Fibroblast of lung (primary cell): ENCODE data around the gene NOL4L.

ENCODE experiments used
- EZH2 ChIP-seq: IDR thresholded peaks from 2 replicates; pipeline ENCODE4 v1.5.1; 2012; ENCODE audit warnings: low read length, control low read depth, mild to moderate bottlenecking; ENCODE audit errors: missing control alignments
- TF ChIP-seq, protein P1 (sequence below), 2 donors: IDR thresholded peaks in 1 of 2; conservative IDR thresholded peaks in 1 of 2; 1 replicate in 1 of 2; 2 replicates in 1 of 2; pipeline ENCODE4 v1.5.1; 2011 to 2012; ENCODE audit warnings: low read length in 2 of 2, control low read depth in 1 of 2, inconsistent platforms in 1 of 2, low read depth in 1 of 2, mild to moderate bottlenecking in 1 of 2

DNA sequence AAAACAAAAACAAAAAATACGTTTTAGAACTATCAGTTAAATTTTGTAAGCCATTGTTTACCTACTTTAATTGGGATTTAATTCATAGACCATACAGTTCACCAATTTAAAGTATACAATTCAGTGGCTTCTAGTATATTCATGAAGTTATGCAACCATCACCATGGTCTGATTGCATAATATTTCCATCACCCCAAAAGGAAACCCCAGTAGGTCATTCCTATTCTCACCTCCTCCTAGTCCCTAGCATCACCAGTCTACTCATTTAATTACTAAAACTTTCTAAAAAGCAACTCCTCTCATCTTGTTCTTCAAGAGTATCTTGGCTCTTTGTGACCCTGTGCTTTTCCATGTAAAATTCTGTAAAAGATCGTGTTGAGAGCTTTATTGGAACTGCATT, 166.8 kb downstream of the NOL4L start:
- TF ChIP-seq, protein P1, sequence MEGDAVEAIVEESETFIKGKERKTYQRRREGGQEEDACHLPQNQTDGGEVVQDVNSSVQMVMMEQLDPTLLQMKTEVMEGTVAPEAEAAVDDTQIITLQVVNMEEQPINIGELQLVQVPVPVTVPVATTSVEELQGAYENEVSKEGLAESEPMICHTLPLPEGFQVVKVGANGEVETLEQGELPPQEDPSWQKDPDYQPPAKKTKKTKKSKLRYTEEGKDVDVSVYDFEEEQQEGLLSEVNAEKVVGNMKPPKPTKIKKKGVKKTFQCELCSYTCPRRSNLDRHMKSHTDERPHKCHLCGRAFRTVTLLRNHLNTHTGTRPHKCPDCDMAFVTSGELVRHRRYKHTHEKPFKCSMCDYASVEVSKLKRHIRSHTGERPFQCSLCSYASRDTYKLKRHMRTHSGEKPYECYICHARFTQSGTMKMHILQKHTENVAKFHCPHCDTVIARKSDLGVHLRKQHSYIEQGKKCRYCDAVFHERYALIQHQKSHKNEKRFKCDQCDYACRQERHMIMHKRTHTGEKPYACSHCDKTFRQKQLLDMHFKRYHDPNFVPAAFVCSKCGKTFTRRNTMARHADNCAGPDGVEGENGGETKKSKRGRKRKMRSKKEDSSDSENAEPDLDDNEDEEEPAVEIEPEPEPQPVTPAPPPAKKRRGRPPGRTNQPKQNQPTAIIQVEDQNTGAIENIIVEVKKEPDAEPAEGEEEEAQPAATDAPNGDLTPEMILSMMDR (conservative IDR thresholded peaks at IDR 0.05 in 1 of 2, IDR thresholded peaks at IDR 0.05 in 1 of 2; ENCODE audit: low read depth in 1 of 2, low read length in 2 of 2) = no peak
- TF ChIP-seq EZH2 = no peak
